Liver (tissue), 9 donors: ENCODE results near the gene TTC34. TPM values are rescaled to one million over a fixed set of nuclear protein-coding genes. Genes with fewer than 3 reads are reported as not detected.

Experiments used
- DNase-seq: peaks from one replicate; pipeline ENCODE4 v3.0.0-alpha.2; 2017; ENCODE audit warnings: low spot score
- H3K27ac ChIP-seq, 2 donors: one replicate each; pipeline ENCODE4 v1.7.0; 2013; ENCODE audit warnings: inconsistent platforms in 2 of 2, low read length in 2 of 2, control low read depth in 1 of 2, low read depth in 1 of 2, mild to moderate bottlenecking in 1 of 2
- H3K27me3 ChIP-seq, 4 donors: one replicate each; pipeline versions ENCODE4 v1.6.1 to v1.7.0; 2013; ENCODE audit warnings: low read length in 3 of 4, inconsistent platforms in 1 of 4, mild to moderate bottlenecking in 1 of 4, moderate library complexity in 1 of 4; ENCODE audit not compliant: control insufficient read depth in 4 of 4, insufficient read depth in 4 of 4
- H3K36me3 ChIP-seq, 4 donors: one replicate each; pipeline versions ENCODE4 v1.6.1 to v1.7.0; 2013; ENCODE audit warnings: low read length in 3 of 4, mild to moderate bottlenecking in 3 of 4, low read depth in 1 of 4, moderate library complexity in 1 of 4; ENCODE audit not compliant: control insufficient read depth in 4 of 4, insufficient read depth in 3 of 4
- H3K4me1 ChIP-seq, 4 donors: one replicate each; pipeline versions ENCODE4 v1.6.1 to v1.7.0; 2013; ENCODE audit warnings: low read length in 3 of 4, mild to moderate bottlenecking in 3 of 4, moderate library complexity in 1 of 4; ENCODE audit not compliant: control insufficient read depth in 4 of 4, insufficient read depth in 4 of 4
- H3K4me3 ChIP-seq, 3 donors: one replicate each; pipeline versions ENCODE4 v1.6.1 to v1.7.0; 2013; ENCODE audit warnings: low read length in 3 of 3, control low read depth in 1 of 3, low read depth in 1 of 3, mild to moderate bottlenecking in 1 of 3
- H3K9ac ChIP-seq, 2 donors: one replicate each; pipeline ENCODE4 v1.7.0; 2013; ENCODE audit warnings: low read length in 2 of 2, mild to moderate bottlenecking in 2 of 2, moderate library complexity in 2 of 2, control low read depth in 1 of 2, low read depth in 1 of 2
- H3K9me3 ChIP-seq, 4 donors: one replicate each; pipeline versions ENCODE4 v1.6.1 to v1.7.0; 2013; ENCODE audit warnings: low read length in 3 of 4; ENCODE audit not compliant: control insufficient read depth in 4 of 4
- EGR1 ChIP-seq, 2 donors: IDR thresholded peaks; 2 replicates each; pipeline ENCODE4 v1.6.1; 2016 to 2018; ENCODE audit warnings: antibody characterized with exemption in 2 of 2, low read depth in 2 of 2
- FOXA1 ChIP-seq: IDR thresholded peaks from 2 replicates; pipeline ENCODE4 v1.6.1; 2016; ENCODE audit warnings: antibody characterized with exemption
- FOXA2 ChIP-seq: IDR thresholded peaks from 2 replicates; pipeline ENCODE4 v1.6.1; 2016; ENCODE audit warnings: antibody characterized with exemption
- HNF4A ChIP-seq, 2 donors: conservative IDR thresholded peaks; 2 replicates each; pipeline ENCODE4 v1.6.1; 2016; ENCODE audit warnings: antibody characterized with exemption in 2 of 2, mild to moderate bottlenecking in 2 of 2
- HNF4G ChIP-seq: IDR thresholded peaks from 2 replicates; pipeline ENCODE4 v1.6.1; 2016; ENCODE audit warnings: antibody characterized with exemption
- JUND ChIP-seq, 2 donors: IDR thresholded peaks; 2 replicates each; pipeline ENCODE4 v1.6.1; 2016; ENCODE audit warnings: antibody characterized with exemption in 2 of 2
- NR2F2 ChIP-seq: IDR thresholded peaks from 2 replicates; pipeline ENCODE4 v1.6.1; 2016; ENCODE audit warnings: antibody characterized with exemption
- RAD21 ChIP-seq, 2 donors: IDR thresholded peaks; 2 replicates each; pipeline ENCODE4 v1.6.1; 2016; ENCODE audit warnings: antibody characterized with exemption in 2 of 2, mild to moderate bottlenecking in 2 of 2
- RXRA ChIP-seq, 2 donors: IDR thresholded peaks; 2 replicates each; pipeline ENCODE4 v1.6.1; 2017 to 2018; ENCODE audit warnings: antibody characterized with exemption in 2 of 2, mild to moderate bottlenecking in 1 of 2
- TAF1 ChIP-seq: conservative IDR thresholded peaks from 2 replicates; pipeline ENCODE4 v1.6.1; 2016; ENCODE audit warnings: antibody characterized with exemption, mild to moderate bottlenecking
- YY1 ChIP-seq: IDR thresholded peaks from 2 replicates; pipeline ENCODE4 v1.6.1; 2016; ENCODE audit warnings: antibody characterized with exemption, mild to moderate bottlenecking
- ZBTB33 ChIP-seq: IDR thresholded peaks from 2 replicates; pipeline ENCODE4 v1.6.1; 2016; ENCODE audit warnings: antibody characterized with exemption
- WGBS: extraction: QIAGEN DNeasy Blood & Tissue Kit; methylation state at CpG from one replicate; pipeline ENCODE4 v1.1.7; 2013; 5-methylcytosine and 5-hydroxymethylcytosine counted together
- polyA plus RNA-seq, 2 donors: library from polyadenylated mRNA; stranded (reverse) in 1 of 2; unstranded in 1 of 2; fragments of 200-250 nt in 1 of 2; fragments of >200 nt in 1 of 2; fragmentation: Nextera tagmentation in 1 of 2; extraction: Ambion mirVana in 1 of 2; gene quantifications; one replicate each; pipeline versions ENCODE4 v1.2.1 to v1.2.3, GENCODE V29; 2013 to 2015
- total RNA-seq, 2 donors: library from RNA; depleted of rRNA; stranded (reverse); fragments of >200 nt; gene quantifications; one replicate each; pipeline ENCODE4 v1.2.3, GENCODE V29; 2014
- TF ChIP-seq, protein P1 (sequence below): IDR thresholded peaks from 2 replicates; pipeline ENCODE4 v1.6.1; 2016; ENCODE audit warnings: antibody characterized with exemption
- TF ChIP-seq, protein P2 (sequence below): IDR thresholded peaks from 2 replicates; pipeline ENCODE4 v1.6.1; 2016; ENCODE audit warnings: antibody characterized with exemption
- TF ChIP-seq, protein P3 (sequence below): IDR thresholded peaks from 2 replicates; pipeline ENCODE4 v1.6.1; 2016; ENCODE audit warnings: antibody characterized with exemption, mild to moderate bottlenecking
- donor health status: healthy.
- donor health status: healthy.
- donor health status: healthy.
- donor health status: healthy.
- donor health status: healthy.

Gene TTC34
- total and polyA plus RNA-seq, 4 donors = 0.01 to 0.25 (median 0.08) TPM; not detected in 1

- no peaks in the 10 kb centered on the region for H3K36me3 ChIP-seq
- H3K4me1 ChIP-seq = no peaks in the 10 kb centered on the region
- H3K4me3 ChIP-seq = no peak overlapping the region
- H3K9ac ChIP-seq = no peak overlapping the region
- H3K27ac ChIP-seq = no peak overlapping the region
- H3K9me3 ChIP-seq = no peaks in the 10 kb centered on the region
- TF ChIP-seq TAF1 = no peak
- no peak for TF ChIP-seq RAD21 (IDR thresholded peaks at IDR 0.05)
- no peak for TF ChIP-seq HNF4A (conservative IDR thresholded peaks at IDR 0.05)
- no peak for TF ChIP-seq EGR1 (IDR thresholded peaks at IDR 0.05; ENCODE audit: low read depth in 2 of 2)
- TF ChIP-seq JUND (IDR thresholded peaks at IDR 0.05) = no peak
- TF ChIP-seq FOXA2 = no peak
- WGBS = 80% methylated on average over 23 of the region's 23 CpGs
- no peaks in the 10 kb centered on the region for H3K27me3 ChIP-seq
- no peak for DNase-seq
Observed at GRCh38 chr1:2829846-2830615, 28.5 kb upstream of the TTC34 start.

GRCh38 chr1:2828586-2829250 is 27.2 kb upstream of the TTC34 start:
- H3K9me3 ChIP-seq = no peaks in the 10 kb centered on the region
- H3K9ac ChIP-seq = no peak overlapping the region
- no peak for DNase-seq
- no peak overlapping the region for H3K4me3 ChIP-seq
- WGBS = 72% methylated on average over 18 of the region's 18 CpGs
- H3K27ac ChIP-seq = no peak overlapping the region
- TF ChIP-seq ZBTB33 (no peak), YY1 (no peak), EGR1 (IDR thresholded peaks at IDR 0.05; ENCODE audit: low read depth in 2 of 2) (no peak), RXRA (IDR thresholded peaks at IDR 0.05) (no peak), HNF4A (conservative IDR thresholded peaks at IDR 0.05) (no peak), FOXA2 (no peak), NR2F2 (no peak), TAF1 (no peak), JUND (IDR thresholded peaks at IDR 0.05) (no peak)
- TF ChIP-seq, protein P1, sequence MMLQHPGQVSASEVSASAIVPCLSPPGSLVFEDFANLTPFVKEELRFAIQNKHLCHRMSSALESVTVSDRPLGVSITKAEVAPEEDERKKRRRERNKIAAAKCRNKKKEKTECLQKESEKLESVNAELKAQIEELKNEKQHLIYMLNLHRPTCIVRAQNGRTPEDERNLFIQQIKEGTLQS = no peak
- TF ChIP-seq, protein P2, sequence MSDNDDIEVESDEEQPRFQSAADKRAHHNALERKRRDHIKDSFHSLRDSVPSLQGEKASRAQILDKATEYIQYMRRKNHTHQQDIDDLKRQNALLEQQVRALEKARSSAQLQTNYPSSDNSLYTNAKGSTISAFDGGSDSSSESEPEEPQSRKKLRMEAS = no peak
- no peaks in the 10 kb centered on the region for H3K4me1 ChIP-seq
- H3K27me3 ChIP-seq = no peaks in the 10 kb centered on the region
- H3K36me3 ChIP-seq = no peaks in the 10 kb centered on the region

GRCh38 chr1:2826736-2827292 is 25.3 kb upstream of the TTC34 start:
- no peaks in the 10 kb centered on the region for H3K36me3 ChIP-seq
- H3K4me3 ChIP-seq = no peak overlapping the region
- H3K27me3 ChIP-seq = peaks cover 0 to 6% (median under 1%) of the 10 kb centered on the region in 4 donors
- H3K9ac ChIP-seq = no peak overlapping the region
- TF ChIP-seq, protein P1 = no peak
- TF ChIP-seq, protein P2 = no peak
- TF ChIP-seq YY1 = no peak
- TF ChIP-seq FOXA1 = no peak
- no peak for TF ChIP-seq HNF4G
- TF ChIP-seq, protein P3, sequence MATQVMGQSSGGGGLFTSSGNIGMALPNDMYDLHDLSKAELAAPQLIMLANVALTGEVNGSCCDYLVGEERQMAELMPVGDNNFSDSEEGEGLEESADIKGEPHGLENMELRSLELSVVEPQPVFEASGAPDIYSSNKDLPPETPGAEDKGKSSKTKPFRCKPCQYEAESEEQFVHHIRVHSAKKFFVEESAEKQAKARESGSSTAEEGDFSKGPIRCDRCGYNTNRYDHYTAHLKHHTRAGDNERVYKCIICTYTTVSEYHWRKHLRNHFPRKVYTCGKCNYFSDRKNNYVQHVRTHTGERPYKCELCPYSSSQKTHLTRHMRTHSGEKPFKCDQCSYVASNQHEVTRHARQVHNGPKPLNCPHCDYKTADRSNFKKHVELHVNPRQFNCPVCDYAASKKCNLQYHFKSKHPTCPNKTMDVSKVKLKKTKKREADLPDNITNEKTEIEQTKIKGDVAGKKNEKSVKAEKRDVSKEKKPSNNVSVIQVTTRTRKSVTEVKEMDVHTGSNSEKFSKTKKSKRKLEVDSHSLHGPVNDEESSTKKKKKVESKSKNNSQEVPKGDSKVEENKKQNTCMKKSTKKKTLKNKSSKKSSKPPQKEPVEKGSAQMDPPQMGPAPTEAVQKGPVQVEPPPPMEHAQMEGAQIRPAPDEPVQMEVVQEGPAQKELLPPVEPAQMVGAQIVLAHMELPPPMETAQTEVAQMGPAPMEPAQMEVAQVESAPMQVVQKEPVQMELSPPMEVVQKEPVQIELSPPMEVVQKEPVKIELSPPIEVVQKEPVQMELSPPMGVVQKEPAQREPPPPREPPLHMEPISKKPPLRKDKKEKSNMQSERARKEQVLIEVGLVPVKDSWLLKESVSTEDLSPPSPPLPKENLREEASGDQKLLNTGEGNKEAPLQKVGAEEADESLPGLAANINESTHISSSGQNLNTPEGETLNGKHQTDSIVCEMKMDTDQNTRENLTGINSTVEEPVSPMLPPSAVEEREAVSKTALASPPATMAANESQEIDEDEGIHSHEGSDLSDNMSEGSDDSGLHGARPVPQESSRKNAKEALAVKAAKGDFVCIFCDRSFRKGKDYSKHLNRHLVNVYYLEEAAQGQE = no peak
- WGBS = 78% methylated on average over 14 of the region's 14 CpGs
- no peak overlapping the region for H3K27ac ChIP-seq
- no peak for DNase-seq
- H3K9me3 ChIP-seq = no peaks in the 10 kb centered on the region
- H3K4me1 ChIP-seq = peaks cover 0 to 2% (median 0%) of the 10 kb centered on the region in 4 donors
